ENCODE results near the gene TEX14.

Gene TEX14

GRCh38 chr17:58722274-58722673 is 30.4 kb upstream of the TEX14 start:
- TF ChIP-seq CTCF (IDR thresholded peaks at IDR 0.05): no peak

- peak; percentile 85 for TF ChIP-seq CTCF (IDR thresholded peaks at IDR 0.05)
These were observed 19.2 kb upstream of the TEX14 start for GRCh38 chr17:58710948-58711552.

GRCh38 chr17:58706351-58707140 is 14.7 kb upstream of the TEX14 start:
- no peak for TF ChIP-seq CTCF (IDR thresholded peaks at IDR 0.05)

GRCh38 chr17:58703916-58704286 is 12.1 kb upstream of the TEX14 start:
- no peak for TF ChIP-seq CTCF (IDR thresholded peaks at IDR 0.05)

GRCh38 chr17:58703137-58703915 is 11.5 kb upstream of the TEX14 start:
- TF ChIP-seq CTCF (IDR thresholded peaks at IDR 0.05): no peak

- TF ChIP-seq CTCF (IDR thresholded peaks at IDR 0.05): no peak
These were observed 10.9 kb upstream of the TEX14 start for GRCh38 chr17:58702708-58703107.

- TF ChIP-seq CTCF (IDR thresholded peaks at IDR 0.05): no peak
These were observed 10.2 kb upstream of the TEX14 start for GRCh38 chr17:58702045-58702476.

Measured in LNCAP (cell line).